NCI-H1105 (cell line): Measurements from ENCODE around the gene ZG16B.

Experiments used
- DNase-seq: peaks from one replicate; lab custom pipeline; 2025; lab: John Stamatoyannopoulos, UW

The ZG16B gene

GRCh38 chr16:2806286-2806685 lies 23.8 kb upstream of the ZG16B start:
- no peak for DNase-seq

- DNase-seq: no peak
These were observed 21.9 kb upstream of the ZG16B start for GRCh38 chr16:2808181-2808580.

- no peak for DNase-seq
These were observed 20.8 kb upstream of the ZG16B start for GRCh38 chr16:2809149-2809760.

- no peak for DNase-seq
These were observed 19.5 kb upstream of the ZG16B start for GRCh38 chr16:2810651-2811050.

GRCh38 chr16:2811703-2812471 lies 18.2 kb upstream of the ZG16B start:
- DNase-seq: no peak

- DNase-seq: no peak
These were observed 16.3 kb upstream of the ZG16B start for GRCh38 chr16:2813771-2814221.

DNA sequence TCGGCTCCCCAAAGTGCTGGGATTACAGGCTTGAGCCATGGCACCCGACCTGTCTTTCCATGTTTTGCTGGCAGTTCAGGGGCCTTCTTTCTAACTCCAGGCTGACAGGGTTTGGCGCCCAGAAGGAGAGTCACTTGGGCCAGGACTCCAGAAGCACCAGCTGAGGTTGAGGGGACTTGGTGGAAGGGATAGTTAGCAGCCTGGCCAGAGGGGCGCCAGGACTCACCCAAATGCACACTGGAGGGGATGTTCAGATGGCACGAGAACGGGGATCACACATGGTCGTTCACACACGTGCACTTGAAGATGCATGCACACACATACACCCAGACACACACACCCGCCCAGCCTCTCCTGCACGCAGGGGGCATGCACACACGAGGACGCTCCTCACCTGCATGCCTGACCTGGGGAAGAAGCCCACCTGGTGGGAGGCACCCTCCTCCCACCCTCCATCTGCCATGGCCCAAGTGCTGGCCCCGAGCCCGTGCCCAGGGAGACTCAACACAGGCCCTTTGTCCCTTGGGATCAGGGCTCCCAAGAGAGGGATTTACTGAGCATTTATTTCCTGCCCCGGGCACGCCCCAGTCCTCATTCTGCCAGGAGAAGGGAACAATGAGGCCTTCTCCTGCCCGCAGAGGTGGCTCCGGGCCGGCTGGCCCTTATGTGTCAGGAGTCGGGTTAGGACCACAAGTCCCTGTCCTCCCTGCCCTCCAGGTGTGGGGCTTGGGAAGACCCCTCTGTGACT lies 15.4 kb upstream of the ZG16B start:
- no peak for DNase-seq

DNA sequence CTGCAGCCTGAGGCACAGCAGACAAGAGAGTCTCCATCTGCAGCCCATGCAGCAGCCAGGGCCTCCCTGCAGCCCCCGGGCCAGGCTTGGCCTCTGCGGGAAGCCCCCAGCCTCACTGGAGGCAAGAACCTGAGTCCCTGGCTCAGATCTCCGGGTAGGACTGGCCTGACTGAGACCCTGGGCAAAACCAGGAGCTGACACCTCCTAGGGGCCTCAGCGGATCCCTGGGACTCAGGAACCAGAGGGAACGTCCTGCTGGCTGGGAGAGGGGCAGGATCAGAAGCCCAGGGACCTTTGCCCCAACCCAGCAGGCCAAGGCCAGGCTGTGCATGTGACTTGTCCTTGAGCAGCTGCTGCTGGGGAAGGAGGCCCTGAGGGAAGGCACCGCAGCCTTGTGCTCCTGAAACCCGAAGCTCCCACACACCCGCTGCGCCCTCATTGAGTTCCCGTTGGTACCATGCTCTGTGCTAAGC lies 14.8 kb upstream of the ZG16B start:
- no peak for DNase-seq

DNA sequence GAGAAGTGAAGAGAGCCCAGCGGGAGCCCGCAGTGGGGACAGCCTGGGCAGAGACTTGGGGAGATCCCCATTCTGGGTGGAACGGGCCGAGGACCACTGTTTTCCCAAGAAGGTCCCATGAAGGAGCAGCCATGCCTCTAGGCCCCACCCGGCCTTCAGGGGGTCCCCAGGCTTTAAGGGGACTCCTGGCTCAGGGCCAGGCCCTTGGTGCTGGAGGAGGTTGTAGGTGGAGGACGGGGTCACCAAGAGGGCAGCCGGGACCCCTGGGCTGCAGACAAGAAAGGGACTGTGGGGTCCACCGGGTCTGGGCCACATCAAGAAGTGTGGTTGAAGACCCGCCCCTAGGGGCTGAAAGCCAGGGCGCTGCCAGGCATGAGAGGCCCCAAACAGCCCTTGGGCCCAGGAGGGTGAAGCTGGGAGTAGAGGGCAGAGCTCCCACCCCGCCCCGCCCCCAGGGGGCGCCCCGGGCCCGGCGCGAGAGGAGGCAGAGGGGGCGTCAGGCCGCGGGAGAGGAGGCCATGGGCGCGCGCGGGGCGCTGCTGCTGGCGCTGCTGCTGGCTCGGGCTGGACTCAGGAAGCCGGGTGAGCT lies 13.3 kb upstream of the ZG16B start, which contains the start of gene PRSS21:
Gene PRSS21, plus strand, starts transcription at position 487 of the 589 bp plus-strand sequence. Its CDS starts 32 bp downstream, at position 519.
- DNase-seq: no peak

GRCh38 chr16:2817340-2818271 lies 12.5 kb upstream of the ZG16B start:
- no peak for DNase-seq

DNA sequence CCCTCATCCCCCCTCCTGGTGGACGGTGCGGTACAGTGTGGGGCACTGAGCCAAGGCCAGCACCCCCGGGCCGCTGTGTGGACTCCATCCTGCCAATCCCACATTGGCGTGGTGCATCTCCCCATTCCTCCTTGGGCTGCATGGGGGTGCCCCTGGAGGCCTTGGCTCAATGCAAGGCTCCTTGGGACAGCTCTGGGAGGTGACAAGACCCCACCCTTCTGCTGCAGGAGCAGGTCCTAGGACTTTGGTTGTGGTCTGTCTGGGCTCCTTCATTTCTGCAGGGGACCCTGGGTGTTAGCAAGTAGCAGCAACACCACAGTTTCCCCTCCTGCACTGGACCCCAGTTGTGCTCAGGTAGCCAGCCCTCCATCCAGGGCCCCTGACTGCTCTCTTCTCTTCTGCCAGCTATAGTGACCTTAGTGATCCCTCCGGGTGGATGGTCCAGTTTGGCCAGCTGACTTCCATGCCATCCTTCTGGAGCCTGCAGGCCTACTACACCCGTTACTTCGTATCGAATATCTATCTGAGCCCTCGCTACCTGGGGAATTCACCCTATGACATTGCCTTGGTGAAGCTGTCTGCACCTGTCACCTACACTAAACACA lies 11.7 kb upstream of the ZG16B start:
- no peak for DNase-seq

DNA sequence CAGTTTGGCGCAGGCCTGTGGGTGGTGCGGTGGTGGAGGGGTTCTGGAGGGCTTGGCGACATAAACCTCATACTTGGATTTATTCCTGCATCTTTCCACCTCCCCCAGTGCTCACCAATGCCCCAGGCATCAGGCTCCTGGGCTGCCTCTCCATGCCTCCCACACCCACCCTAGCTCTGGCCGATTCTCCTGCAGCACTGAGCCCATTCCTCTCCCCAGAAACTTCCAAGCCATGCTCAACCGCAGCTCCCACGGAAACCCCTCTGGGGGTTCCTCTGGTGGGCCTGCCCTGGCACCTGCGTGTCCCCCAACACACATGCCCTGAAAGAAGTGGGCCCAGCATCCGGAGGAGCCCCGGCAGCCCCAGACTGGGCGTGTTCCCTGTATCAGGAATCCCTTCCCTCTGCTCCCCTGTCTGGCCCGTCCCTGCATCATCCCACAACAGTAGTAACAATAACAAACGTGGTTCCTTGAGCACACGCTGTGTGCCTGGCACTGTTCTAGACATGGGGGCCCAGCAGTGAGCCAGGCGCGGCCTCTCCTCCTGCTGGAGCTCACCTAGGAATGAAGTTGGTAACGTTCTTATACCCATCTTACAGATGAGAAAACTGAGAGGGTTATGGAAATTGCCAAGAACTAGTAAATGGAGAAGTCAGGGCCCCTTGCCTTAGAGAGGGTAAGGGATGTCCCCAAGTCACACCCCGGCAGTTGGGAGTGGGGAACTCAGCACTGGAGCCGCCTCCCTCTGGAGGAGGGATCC lies 10.7 kb upstream of the ZG16B start:
- DNase-seq: no peak

- no peak for DNase-seq
These were observed 9.9 kb upstream of the ZG16B start for GRCh38 chr16:2819939-2820835.

DNA sequence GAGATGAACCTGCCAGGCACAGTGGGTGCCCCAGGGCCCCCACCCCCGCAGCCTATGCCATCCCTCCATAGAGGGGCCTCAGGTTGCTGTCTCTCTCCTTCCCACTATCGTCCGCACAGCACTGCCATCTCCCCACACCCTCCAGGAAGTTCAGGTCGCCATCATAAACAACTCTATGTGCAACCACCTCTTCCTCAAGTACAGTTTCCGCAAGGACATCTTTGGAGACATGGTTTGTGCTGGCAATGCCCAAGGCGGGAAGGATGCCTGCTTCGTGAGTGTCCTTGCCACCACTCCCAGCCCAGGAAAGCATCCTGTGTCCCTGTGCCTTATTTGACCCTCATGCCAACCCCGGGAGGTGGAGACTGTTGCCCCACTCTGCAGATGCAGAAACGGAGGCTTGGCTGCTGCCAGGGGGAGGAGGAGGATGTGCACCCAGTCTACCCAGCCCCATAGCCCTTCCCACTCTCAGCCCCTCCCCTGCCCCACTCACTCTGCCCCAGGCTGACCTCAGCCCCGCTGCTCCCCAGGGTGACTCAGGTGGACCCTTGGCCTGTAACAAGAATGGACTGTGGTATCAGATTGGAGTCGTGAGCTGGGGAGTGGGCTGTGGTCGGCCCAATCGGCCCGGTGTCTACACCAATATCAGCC lies 9.1 kb upstream of the ZG16B start:
- DNase-seq: no peak

- DNase-seq: no peak
These were observed 8.5 kb upstream of the ZG16B start for GRCh38 chr16:2821487-2822157.

DNA sequence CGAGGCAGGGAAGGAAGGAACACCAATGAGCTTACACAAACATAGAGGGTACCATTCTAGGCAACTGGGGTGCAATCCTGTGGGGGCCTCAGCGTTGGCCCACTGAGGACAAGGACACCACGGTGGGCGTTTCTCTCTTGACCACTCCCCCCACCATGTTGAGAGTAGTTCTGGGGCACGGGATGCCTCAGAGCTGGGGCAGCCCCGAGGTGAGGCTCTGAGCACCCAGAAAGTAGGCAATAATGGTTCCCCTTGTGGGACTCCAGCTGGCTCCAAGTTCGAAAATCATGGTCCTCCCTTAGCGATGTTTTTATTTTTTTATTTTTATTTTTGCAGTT lies 8.0 kb upstream of the ZG16B start:
- DNase-seq: no peak

GRCh38 chr16:2822496-2822895 lies 7.6 kb upstream of the ZG16B start:
- DNase-seq: no peak

DNA sequence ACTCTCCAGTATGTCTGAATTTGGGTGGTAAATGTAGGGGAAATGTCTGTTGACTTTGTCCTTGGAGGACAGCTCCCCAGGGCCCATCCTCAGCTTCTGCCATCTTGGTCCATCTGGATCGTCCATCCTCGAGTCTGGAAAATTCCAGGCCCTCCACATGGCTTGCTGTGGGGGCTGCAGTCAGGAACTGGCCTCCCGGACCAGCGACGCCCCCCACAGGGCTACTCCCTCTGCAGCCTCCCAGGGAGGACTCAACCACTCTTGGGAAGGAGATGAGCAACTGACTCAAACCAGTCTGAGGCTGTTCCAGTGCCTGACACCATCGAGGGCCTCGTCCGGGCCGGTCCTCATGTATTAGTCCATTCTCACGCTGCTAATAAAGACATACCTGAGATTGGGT lies 5.5 kb upstream of the ZG16B start:
- no peak for DNase-seq
